Measurements from ENCODE around the gene WASHC4.
"Not testable (repeated sequence)": the region's sequence is repeated elsewhere in the genome, so short reads cannot be mapped to it uniquely, and the experiment has no call there.

WASHC4 gene

GRCh38 chr12:105089817-105090216, 17.7 kb upstream of the WASHC4 start:
- in situ Hi-C loops (cut with HindIII; ENCODE audit: low sequenced_read_pairs) = no loop called here

GRCh38 chr12:105090361-105090760, 17.2 kb upstream of the WASHC4 start:
- in situ Hi-C loops (cut with HindIII; ENCODE audit: low sequenced_read_pairs) = no loop called here

- in situ Hi-C loops (cut with HindIII; ENCODE audit: low sequenced_read_pairs) = no loop called here
These were observed 15.9 kb upstream of the WASHC4 start for GRCh38 chr12:105091476-105092206.

- in situ Hi-C loops (cut with HindIII; ENCODE audit: low sequenced_read_pairs) = no loop called here
These were observed 15.2 kb upstream of the WASHC4 start for GRCh38 chr12:105092336-105092735.

GRCh38 chr12:105095338-105095737, 12.2 kb upstream of the WASHC4 start:
- in situ Hi-C loops (cut with HindIII; ENCODE audit: low sequenced_read_pairs) = not testable (repeated sequence)

GRCh38 chr12:105099356-105099755, 8.2 kb upstream of the WASHC4 start:
- in situ Hi-C loops (cut with HindIII; ENCODE audit: low sequenced_read_pairs) = no loop called here

- in situ Hi-C loops (cut with HindIII; ENCODE audit: low sequenced_read_pairs) = no loop called here
These were observed 7.1 kb upstream of the WASHC4 start for GRCh38 chr12:105100207-105100985.

- in situ Hi-C loops (cut with HindIII; ENCODE audit: low sequenced_read_pairs) = no loop called here
These were observed 6.5 kb upstream of the WASHC4 start for GRCh38 chr12:105100998-105101397.

- in situ Hi-C loops (cut with HindIII; ENCODE audit: low sequenced_read_pairs) = no loop called here
These were observed 4.9 kb upstream of the WASHC4 start for GRCh38 chr12:105102673-105103072.

- in situ Hi-C loops (cut with HindIII; ENCODE audit: low sequenced_read_pairs) = no loop called here
These were observed 2.8 kb upstream of the WASHC4 start for GRCh38 chr12:105104762-105105161.

GRCh38 chr12:105106621-105107020, 910 bp upstream of the WASHC4 start:
- in situ Hi-C loops (cut with HindIII; ENCODE audit: low sequenced_read_pairs) = no loop called here

- in situ Hi-C loops (cut with HindIII; ENCODE audit: low sequenced_read_pairs) = no loop called here
These were observed 399 bp upstream of the WASHC4 start for GRCh38 chr12:105107171-105107493.

GRCh38 chr12:105109465-105110212, 2.1 kb downstream of the WASHC4 start:
- in situ Hi-C loops (cut with HindIII; ENCODE audit: low sequenced_read_pairs) = no loop called here

- in situ Hi-C loops (cut with HindIII; ENCODE audit: low sequenced_read_pairs) = no loop called here
These were observed 3.3 kb downstream of the WASHC4 start for GRCh38 chr12:105110851-105111250.

GRCh38 chr12:105113094-105113493, 5.6 kb downstream of the WASHC4 start:
- in situ Hi-C loops (cut with HindIII; ENCODE audit: low sequenced_read_pairs) = no loop called here

- in situ Hi-C loops (cut with HindIII; ENCODE audit: low sequenced_read_pairs) = no loop called here
These were observed 9.4 kb downstream of the WASHC4 start for GRCh38 chr12:105116969-105117368.

GRCh38 chr12:105120551-105120950, 13.0 kb downstream of the WASHC4 start:
- in situ Hi-C loops (cut with HindIII; ENCODE audit: low sequenced_read_pairs) = no loop called here

- in situ Hi-C loops (cut with HindIII; ENCODE audit: low sequenced_read_pairs) = no loop called here
These were observed 30.7 kb downstream of the WASHC4 start for GRCh38 chr12:105138248-105138647.

- in situ Hi-C loops (cut with HindIII; ENCODE audit: low sequenced_read_pairs) = no loop called here
These were observed 33.9 kb downstream of the WASHC4 start for GRCh38 chr12:105141320-105141922.

GRCh38 chr12:105142259-105142658, 34.7 kb downstream of the WASHC4 start:
- in situ Hi-C loops (cut with HindIII; ENCODE audit: low sequenced_read_pairs) = no loop called here

GRCh38 chr12:105156260-105156659, 48.7 kb downstream of the WASHC4 start:
- in situ Hi-C loops (cut with HindIII; ENCODE audit: low sequenced_read_pairs) = no loop called here

Measured in DLD1 (cell line).